PC-9 (cell line): ENCODE results near the gene G2E3. TPM values are rescaled to one million over a fixed set of nuclear protein-coding genes. Genes with fewer than 3 reads are reported as not detected.
"Not testable (repeated sequence)": the region's sequence is repeated elsewhere in the genome, so short reads cannot be mapped to it uniquely, and the experiment has no call there.

Experiments
- BruUV-seq: library from RNA; stranded (reverse); fragments of 400-500 nt; replicated peaks from 2 replicates; lab custom pipeline; 2021; lab: Mats Ljungman, UMichigan
- CTCF ChIA-PET: fragments of 300-600 bp; sonication (Branson Sonifier 250); formaldehyde crosslinking; loops from one replicate; lab custom pipeline; 2022; ENCODE audit warnings: antibody characterized with exemption; lab: Charles Lee
- POLR2A ChIA-PET: fragments of 300-600 bp; sonication (Branson Sonifier 250); formaldehyde crosslinking; loops from one replicate; lab custom pipeline; 2022; ENCODE audit warnings: antibody characterized with exemption; ENCODE audit not compliant: unreplicated experiment; lab: Charles Lee
- DNase-seq, 2 experiments: peaks; one replicate each; pipeline versions ENCODE4 v3.0.0 to v3.0.0-alpha.2; 2015 to 2022; ENCODE audit warnings: mixed read lengths in 1 of 2
- H2AFZ ChIP-seq: fragments of 200-600 bp; sonication (generic); 2 replicates; pipeline ENCODE4 v1.8.1; 2017; ENCODE audit warnings: antibody characterized with exemption
- H3F3A ChIP-seq: fragments of 200-600 bp; sonication (generic); 2 replicates; pipeline ENCODE4 v1.8.1; 2017; ENCODE audit warnings: antibody characterized with exemption, mild to moderate bottlenecking, low read depth; ENCODE audit not compliant: insufficient read depth
- H3K27ac ChIP-seq: fragments of 200-600 bp; sonication (generic); 2 replicates; pipeline ENCODE4 v1.6.1; 2016; ENCODE audit warnings: mixed run types
- H3K27me3 ChIP-seq: fragments of 200-600 bp; sonication (generic); 2 replicates; pipeline ENCODE4 v1.6.1; 2016; ENCODE audit warnings: low read depth, mixed run types; ENCODE audit not compliant: insufficient read depth
- H3K36me3 ChIP-seq: fragments of 200-600 bp; sonication (generic); 2 replicates; pipeline ENCODE4 v1.6.1; 2016; ENCODE audit warnings: low read depth, mixed run types
- H3K4me1 ChIP-seq: fragments of 200-600 bp; sonication (generic); replicated peaks from 2 replicates; pipeline ENCODE4 v1.6.1; 2016; ENCODE audit warnings: mixed run types; ENCODE audit not compliant: insufficient read depth
- H3K4me2 ChIP-seq: fragments of 200-600 bp; sonication (generic); 2 replicates; pipeline ENCODE4 v1.6.1; 2017; ENCODE audit warnings: mixed run types
- H3K4me3 ChIP-seq: fragments of 200-600 bp; sonication (generic); 2 replicates; pipeline ENCODE4 v1.6.1; 2016; ENCODE audit warnings: mixed run types
- H3K79me2 ChIP-seq: fragments of 200-600 bp; sonication (generic); 2 replicates; pipeline ENCODE4 v1.6.1; 2017; ENCODE audit warnings: low read depth, mixed run types
- H3K9me2 ChIP-seq: fragments of 200-600 bp; sonication (generic); 2 replicates; pipeline ENCODE4 v1.8.1; 2017; ENCODE audit warnings: mild to moderate bottlenecking; ENCODE audit not compliant: insufficient read depth
- H3K9me3 ChIP-seq: fragments of 200-600 bp; sonication (generic); 2 replicates; pipeline ENCODE4 v1.8.1; 2016; ENCODE audit warnings: low read depth; ENCODE audit not compliant: insufficient read depth
- H4K20me1 ChIP-seq: fragments of 200-600 bp; sonication (generic); 2 replicates; pipeline ENCODE4 v1.8.1; 2017; ENCODE audit not compliant: insufficient read depth
- EZH2 ChIP-seq: fragments of 200-600 bp; sonication (generic); IDR thresholded peaks from 2 replicates; pipeline ENCODE4 v1.8.0; 2017; ENCODE audit warnings: antibody characterized with exemption, low read depth
- intact Hi-C: fragments of 100-400 bp; cut with micrococcal nuclease; formaldehyde crosslinking; loops from one replicate; pipeline ENCODE4 v1.10.0; 2022; ENCODE audit not compliant: unreplicated experiment
- total RNA-seq: library from RNA; stranded (reverse); gene quantifications from 2 replicates; pipeline ENCODE4 v1.2.3, GENCODE V29; 2021
- TF ChIP-seq, protein P1 (sequence below): fragments of 200-600 bp; sonication (generic); conservative IDR thresholded peaks from 2 replicates; pipeline ENCODE4 v1.6.1; 2017; ENCODE audit warnings: mixed run types, antibody characterized with exemption, mild to moderate bottlenecking, moderate library complexity

The G2E3 gene
- total RNA-seq, 1 experiment from 2014 or later: 28.0 TPM

DNA sequence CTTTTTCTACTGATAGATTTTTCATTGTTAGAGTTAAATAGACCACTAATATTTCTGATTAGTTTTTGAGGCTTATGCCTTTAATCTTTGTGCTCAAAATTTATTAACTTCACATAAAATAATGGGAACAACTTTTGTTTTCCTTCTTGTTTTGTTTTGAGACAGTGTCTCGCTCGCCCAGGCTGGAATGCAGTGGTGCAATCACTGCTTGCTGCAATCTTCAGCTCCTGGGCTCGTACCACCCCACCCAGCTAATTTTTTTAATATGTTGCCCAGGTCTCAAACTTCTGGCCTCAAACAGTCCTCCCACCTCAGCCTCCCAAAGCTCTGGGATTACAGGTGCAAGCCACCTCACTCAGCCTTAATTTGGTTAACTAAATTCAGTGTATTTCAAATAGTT is 80.0 kb downstream of the G2E3 start:
- no peaks in the 10 kb centered on the region for H3K9me3 ChIP-seq
- no peaks in the 10 kb centered on the region for H3K79me2 ChIP-seq
- no peak for DNase-seq
- H3K4me3 ChIP-seq: no peak overlapping the region
- no peaks in the 10 kb centered on the region for H3F3A ChIP-seq
- H4K20me1 ChIP-seq: no peaks in the 10 kb centered on the region
- intact Hi-C loops: no loop called here
- no peaks in the 10 kb centered on the region for H3K9me2 ChIP-seq
- no peaks in the 10 kb centered on the region for H3K36me3 ChIP-seq
- POLR2A ChIA-PET: no interaction called here
- CTCF ChIA-PET: no interaction called here
- H3K4me2 ChIP-seq: no peak overlapping the region
- H3K27ac ChIP-seq: no peak overlapping the region
- H3K4me1 ChIP-seq: no peaks in the 10 kb centered on the region
- no peak overlapping the region for H2AFZ ChIP-seq
- BruUV-seq: no TSS peak
- TF ChIP-seq, protein P1, sequence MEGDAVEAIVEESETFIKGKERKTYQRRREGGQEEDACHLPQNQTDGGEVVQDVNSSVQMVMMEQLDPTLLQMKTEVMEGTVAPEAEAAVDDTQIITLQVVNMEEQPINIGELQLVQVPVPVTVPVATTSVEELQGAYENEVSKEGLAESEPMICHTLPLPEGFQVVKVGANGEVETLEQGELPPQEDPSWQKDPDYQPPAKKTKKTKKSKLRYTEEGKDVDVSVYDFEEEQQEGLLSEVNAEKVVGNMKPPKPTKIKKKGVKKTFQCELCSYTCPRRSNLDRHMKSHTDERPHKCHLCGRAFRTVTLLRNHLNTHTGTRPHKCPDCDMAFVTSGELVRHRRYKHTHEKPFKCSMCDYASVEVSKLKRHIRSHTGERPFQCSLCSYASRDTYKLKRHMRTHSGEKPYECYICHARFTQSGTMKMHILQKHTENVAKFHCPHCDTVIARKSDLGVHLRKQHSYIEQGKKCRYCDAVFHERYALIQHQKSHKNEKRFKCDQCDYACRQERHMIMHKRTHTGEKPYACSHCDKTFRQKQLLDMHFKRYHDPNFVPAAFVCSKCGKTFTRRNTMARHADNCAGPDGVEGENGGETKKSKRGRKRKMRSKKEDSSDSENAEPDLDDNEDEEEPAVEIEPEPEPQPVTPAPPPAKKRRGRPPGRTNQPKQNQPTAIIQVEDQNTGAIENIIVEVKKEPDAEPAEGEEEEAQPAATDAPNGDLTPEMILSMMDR: no peak
- TF ChIP-seq EZH2: no peak
- H3K27me3 ChIP-seq: no peaks in the 10 kb centered on the region

DNA sequence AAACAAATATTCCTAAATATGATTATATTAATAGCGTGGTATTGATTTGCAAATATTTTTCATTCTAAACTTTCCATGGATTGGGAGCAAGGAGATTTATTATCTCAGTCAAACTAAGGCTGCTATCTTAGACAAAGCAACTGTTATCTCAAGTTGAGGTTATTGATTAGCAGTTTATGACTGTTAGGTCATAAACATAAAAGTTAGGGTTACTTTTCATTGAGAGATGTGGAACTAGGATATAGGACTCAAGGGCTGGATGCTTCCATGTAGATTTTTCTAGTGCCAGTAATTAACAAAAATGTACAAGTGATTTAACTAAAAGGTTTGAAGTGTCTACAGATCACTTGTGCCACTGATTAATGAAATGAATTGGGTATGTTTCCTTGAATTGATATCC is 82.2 kb downstream of the G2E3 start:
- no peaks in the 10 kb centered on the region for H3K36me3 ChIP-seq
- no peak overlapping the region for H3K27ac ChIP-seq
- CTCF ChIA-PET: no interaction called here
- no peaks in the 10 kb centered on the region for H3K9me2 ChIP-seq
- no peaks in the 10 kb centered on the region for H3K9me3 ChIP-seq
- TF ChIP-seq, protein P1: no peak
- TF ChIP-seq EZH2: no peak
- H3K4me1 ChIP-seq: no peaks in the 10 kb centered on the region
- H2AFZ ChIP-seq: no peak overlapping the region
- H4K20me1 ChIP-seq: no peaks in the 10 kb centered on the region
- H3F3A ChIP-seq: no peaks in the 10 kb centered on the region
- H3K27me3 ChIP-seq: no peaks in the 10 kb centered on the region
- H3K79me2 ChIP-seq: no peaks in the 10 kb centered on the region
- intact Hi-C loops: no loop called here
- BruUV-seq: no TSS peak
- POLR2A ChIA-PET: no interaction called here
- no peak overlapping the region for H3K4me2 ChIP-seq
- no peak for DNase-seq
- no peak overlapping the region for H3K4me3 ChIP-seq

DNA sequence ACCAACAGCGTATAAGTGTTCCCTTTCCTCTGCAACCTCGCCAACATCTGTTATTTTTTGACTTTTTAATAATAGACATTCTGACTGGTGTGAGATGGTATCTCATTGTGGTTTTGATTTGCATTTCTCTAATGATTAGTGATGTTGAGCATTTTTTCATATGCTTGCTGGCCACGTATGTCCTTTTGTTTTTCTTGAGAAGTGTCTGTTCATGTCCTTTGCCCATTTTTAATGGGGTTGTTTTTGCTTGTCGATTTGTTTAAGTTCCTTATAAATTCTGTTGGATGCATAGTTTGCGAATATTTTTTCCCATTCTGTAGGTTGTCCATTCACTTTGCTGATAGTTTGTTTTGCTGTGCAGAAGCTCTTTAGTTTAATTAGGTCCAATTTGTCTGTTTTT is 85.5 kb downstream of the G2E3 start:
- H2AFZ ChIP-seq, H3F3A ChIP-seq, DNase-seq, POLR2A ChIA-PET, H3K9me3 ChIP-seq, H3K36me3 ChIP-seq, CTCF ChIA-PET, H3K9me2 ChIP-seq, H3K79me2 ChIP-seq, H3K4me1 ChIP-seq, H3K27ac ChIP-seq, H3K4me3 ChIP-seq, BruUV-seq, H3K27me3 ChIP-seq, intact Hi-C loops, H4K20me1 ChIP-seq, H3K4me2 ChIP-seq: not testable (repeated sequence)

DNA sequence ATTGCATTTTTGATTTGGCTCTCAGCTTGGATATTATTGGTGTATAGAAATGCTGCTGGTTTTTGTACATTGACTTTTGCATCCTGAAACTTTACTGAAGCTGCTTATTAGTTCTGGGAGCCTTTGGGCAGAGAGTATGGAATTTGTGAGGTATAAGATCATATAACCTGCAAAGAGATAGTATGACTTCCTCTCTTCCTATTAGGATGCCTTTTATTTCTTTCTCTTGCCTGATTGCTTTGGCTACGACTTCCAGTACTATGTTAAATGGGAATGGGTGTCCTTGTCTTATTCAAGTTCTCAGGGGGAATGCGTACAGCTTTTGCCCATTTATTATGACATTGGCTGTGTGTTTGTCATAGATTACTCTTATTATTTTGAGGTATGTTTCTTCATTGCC is 86.6 kb downstream of the G2E3 start:
- no peak for DNase-seq
- no peak overlapping the region for H2AFZ ChIP-seq
- ChIA-PET POLR2A (no interaction called here), CTCF (no interaction called here)
- H4K20me1 ChIP-seq: no peaks in the 10 kb centered on the region
- H3K36me3 ChIP-seq: no peaks in the 10 kb centered on the region
- H3K9me3 ChIP-seq: no peaks in the 10 kb centered on the region
- no peak overlapping the region for H3K27ac ChIP-seq
- intact Hi-C loops: no loop called here
- no peaks in the 10 kb centered on the region for H3F3A ChIP-seq
- H3K4me3 ChIP-seq: no peak overlapping the region
- no TSS peak for BruUV-seq
- TF ChIP-seq EZH2: no peak
- TF ChIP-seq, protein P1: no peak
- no peak overlapping the region for H3K4me2 ChIP-seq
- no peaks in the 10 kb centered on the region for H3K9me2 ChIP-seq
- no peaks in the 10 kb centered on the region for H3K4me1 ChIP-seq
- no peaks in the 10 kb centered on the region for H3K79me2 ChIP-seq
- H3K27me3 ChIP-seq: no peaks in the 10 kb centered on the region
